ENCODE measurements around the gene CRHBP.
"Not testable (repeated sequence)": the region's sequence is repeated elsewhere in the genome, so short reads cannot be mapped to it uniquely, and the experiment has no call there.

DNA sequence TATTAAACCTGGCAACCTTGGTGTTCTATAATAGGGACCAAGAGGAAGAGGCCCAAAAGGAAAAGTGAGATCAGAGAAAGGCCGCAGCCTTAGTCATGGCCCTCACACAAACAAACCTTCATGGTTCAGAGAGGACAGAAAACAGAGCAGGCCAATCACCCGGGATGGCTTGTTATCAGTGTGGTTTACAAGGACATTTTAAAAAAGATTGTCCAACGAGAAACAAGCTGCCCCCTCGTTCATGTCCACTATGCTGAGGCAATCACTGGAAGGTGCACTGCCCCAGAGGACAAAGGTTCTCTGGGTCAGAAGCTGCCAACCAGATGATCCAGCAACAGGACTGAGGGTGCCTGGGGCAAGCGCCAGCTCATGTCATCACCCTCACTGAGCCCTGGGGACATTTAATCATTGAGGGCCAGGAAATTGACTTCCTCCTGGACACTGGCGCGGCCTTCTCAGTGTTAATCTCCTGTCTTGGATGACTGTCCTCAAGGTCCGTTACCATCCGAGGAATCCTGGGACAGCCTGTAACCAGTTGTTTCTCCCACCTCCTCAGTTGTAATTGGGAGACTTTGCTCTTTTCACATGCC lies 42.4 kb upstream of the CRHBP start:
- TF ChIP-seq, protein P1, sequence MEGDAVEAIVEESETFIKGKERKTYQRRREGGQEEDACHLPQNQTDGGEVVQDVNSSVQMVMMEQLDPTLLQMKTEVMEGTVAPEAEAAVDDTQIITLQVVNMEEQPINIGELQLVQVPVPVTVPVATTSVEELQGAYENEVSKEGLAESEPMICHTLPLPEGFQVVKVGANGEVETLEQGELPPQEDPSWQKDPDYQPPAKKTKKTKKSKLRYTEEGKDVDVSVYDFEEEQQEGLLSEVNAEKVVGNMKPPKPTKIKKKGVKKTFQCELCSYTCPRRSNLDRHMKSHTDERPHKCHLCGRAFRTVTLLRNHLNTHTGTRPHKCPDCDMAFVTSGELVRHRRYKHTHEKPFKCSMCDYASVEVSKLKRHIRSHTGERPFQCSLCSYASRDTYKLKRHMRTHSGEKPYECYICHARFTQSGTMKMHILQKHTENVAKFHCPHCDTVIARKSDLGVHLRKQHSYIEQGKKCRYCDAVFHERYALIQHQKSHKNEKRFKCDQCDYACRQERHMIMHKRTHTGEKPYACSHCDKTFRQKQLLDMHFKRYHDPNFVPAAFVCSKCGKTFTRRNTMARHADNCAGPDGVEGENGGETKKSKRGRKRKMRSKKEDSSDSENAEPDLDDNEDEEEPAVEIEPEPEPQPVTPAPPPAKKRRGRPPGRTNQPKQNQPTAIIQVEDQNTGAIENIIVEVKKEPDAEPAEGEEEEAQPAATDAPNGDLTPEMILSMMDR (IDR thresholded peaks at IDR 0.05) = not testable (repeated sequence)
- TF ChIP-seq POLR2A, EP300 (IDR thresholded peaks at IDR 0.05): not testable (repeated sequence)
